Suppressor macrophage (primary cell): ENCODE results near the gene HSPA4L.

Source experiments
- DNase-seq, 4 experiments: peaks; one replicate each; pipeline ENCODE4 v3.0.0-alpha.2; 2020 to 2022

HSPA4L gene

DNA sequence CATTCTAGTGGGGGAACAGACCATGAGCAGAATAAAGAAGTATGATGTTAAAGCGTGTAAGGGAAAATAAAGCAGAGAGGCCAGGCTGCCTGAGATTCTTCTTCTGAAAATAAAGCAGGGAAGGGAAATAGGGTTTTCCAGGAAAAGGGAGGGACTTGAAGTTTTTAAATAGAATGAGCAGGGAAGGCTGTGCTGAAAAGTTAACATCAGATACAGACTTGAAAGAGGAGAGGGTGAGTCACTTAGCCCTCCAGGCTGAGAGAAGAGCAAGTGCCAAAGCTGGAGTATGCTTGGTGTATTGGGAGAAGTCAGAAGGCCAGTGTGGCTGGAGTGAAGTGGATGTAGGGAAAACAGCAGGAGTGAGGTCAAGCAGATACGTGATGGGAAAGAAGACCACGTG lies 88.6 kb downstream of the HSPA4L start:
- no peak for DNase-seq

DNA sequence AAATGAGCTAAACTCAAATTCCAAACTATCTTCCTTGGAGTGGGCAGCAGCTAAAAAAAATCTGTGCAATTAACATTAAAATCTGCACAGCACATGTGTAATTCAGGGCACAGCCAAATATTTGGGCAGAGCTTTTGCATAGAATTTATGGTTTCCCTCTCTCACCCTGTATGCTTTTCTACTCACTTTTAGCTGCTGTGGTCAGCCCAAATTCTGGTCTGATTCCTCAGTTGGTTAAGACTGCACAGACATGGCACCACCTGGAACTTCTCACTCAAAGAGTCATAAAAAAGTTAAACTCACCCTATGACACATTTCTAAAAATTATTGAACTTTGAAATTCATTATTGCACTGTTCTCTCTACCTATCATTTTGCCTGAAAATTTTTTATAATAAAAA lies 93.7 kb downstream of the HSPA4L start:
- DNase-seq, result no peak

- DNase-seq, result peak; percentile 98 to 100 (median 99)
Observed at GRCh38 chr4:127880763-127881562, 98.8 kb downstream of the HSPA4L start, which contains the start of gene PLK4. PLK4 (plus strand) TSS chr4:127880893; CDS start chr4:127881135, 242 bp downstream.

- no peak for DNase-seq
Observed at GRCh38 chr4:127881563-127881864, 99.4 kb downstream of the HSPA4L start.

GRCh38 chr4:127888559-127888958 lies 106.4 kb downstream of the HSPA4L start:
- no peak for DNase-seq

DNA sequence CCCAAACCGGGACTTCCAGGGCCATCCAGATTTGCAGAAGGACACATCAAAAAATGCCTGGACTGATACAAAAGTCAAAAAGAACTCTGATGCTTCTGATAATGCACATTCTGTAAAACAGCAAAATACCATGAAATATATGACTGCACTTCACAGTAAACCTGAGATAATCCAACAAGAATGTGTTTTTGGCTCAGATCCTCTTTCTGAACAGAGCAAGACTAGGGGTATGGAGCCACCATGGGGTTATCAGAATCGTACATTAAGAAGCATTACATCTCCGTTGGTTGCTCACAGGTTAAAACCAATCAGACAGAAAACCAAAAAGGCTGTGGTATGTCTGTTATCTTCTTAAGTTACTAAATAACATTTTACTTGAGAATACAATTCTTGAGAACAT lies 107.8 kb downstream of the HSPA4L start:
- no peak for DNase-seq
